Activated T-cell treated with anti-CD3 and anti-CD28 coated beads, Interleukin-2, amount 50 U/mL, for 24 hours (primary cell): ENCODE results near the gene TRPM3.

Experiments
- DNase-seq: peaks from one replicate; pipeline ENCODE4 v3.0.0-alpha.2; 2020
- H3K27ac Mint-ChIP-seq: 2 replicates; pipeline ENCODE4 v1.8.0; 2020; ENCODE audit warnings: mild to moderate bottlenecking, mixed read lengths
- H3K27me3 Mint-ChIP-seq: 2 replicates; pipeline ENCODE4 v1.8.0; 2020; ENCODE audit warnings: mixed read lengths
- H3K36me3 Mint-ChIP-seq: 2 replicates; pipeline ENCODE4 v1.8.0; 2020; ENCODE audit warnings: low read depth, mixed read lengths
- H3K4me1 Mint-ChIP-seq: 2 replicates; pipeline ENCODE4 v1.8.0; 2020; ENCODE audit warnings: low read depth, mixed read lengths
- H3K4me3 Mint-ChIP-seq: 2 replicates; pipeline ENCODE4 v1.8.0; 2020; ENCODE audit warnings: mild to moderate bottlenecking, moderate library complexity, mixed read lengths
- H3K9me3 Mint-ChIP-seq: 2 replicates; pipeline ENCODE4 v1.8.0; 2020; ENCODE audit warnings: mixed read lengths

The TRPM3 gene

DNA sequence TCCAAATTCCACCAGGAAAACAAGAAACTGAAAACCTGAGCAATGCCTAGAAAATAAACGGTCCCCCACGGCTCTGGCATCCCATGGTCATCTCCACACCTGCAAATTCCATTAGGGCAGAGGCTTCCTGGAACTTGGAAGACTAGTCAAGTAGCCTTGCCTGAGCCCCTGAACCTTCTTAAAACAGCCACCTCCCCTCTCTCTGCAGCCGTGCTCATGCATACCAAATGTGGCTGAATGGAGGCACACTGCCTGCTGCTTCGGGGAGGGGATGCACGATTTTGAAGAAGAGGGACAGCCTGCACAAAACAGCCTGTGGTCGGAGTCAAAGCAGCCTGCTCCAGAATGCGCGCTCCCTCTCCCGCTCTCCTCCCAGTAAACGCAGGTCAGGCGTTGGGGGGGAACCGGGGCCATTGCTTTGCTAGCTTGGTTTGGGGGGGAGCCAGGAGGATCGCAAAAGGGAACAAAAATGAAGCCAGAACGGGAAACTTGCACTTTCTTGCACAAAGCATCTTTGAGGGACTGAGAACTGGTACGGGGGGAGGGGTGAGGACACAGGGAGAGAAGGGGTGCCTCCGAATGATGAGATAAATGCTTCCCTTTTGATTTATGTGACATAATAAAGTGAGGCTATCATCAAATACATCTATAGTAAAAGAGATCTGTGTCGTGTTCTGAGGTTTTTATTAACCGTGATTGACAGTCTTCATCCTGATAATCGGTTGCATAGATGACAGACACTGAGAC, at the start of gene TRPM3:
Gene TRPM3 (minus strand): TSS at position 347 of the 747 bp plus-strand sequence. CDS start 267 bp downstream, at position 80.
- Mint-ChIP-seq H3K9me3 (no peaks in the 10 kb centered on the region), H3K36me3 (no peaks in the 10 kb centered on the region)
- no peak for DNase-seq

DNA sequence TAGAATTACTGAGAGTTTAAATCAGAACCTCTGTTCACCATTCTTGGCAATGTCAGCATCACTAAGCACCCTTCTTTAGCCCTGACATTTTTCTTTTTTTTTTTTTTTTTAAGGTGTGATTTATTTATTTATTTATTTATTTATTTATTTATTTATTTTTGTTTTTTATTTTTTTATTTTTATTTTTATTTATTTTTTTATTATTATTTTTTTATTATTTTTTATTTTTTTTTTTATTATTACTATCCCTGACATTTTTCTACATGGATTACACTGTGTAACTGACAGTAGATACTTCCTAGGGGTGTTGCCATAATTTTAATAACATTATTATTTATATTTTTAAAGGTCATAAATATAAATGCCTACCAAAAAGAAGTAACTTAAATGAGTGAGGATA, 47.0 kb upstream of the TRPM3 start:
- H3K4me3 Mint-ChIP-seq, result no peak overlapping the region
- H3K4me1 Mint-ChIP-seq, result no peaks in the 10 kb centered on the region
- H3K27ac Mint-ChIP-seq, result no peak overlapping the region

More for the DNA sequence above, at the start of gene TRPM3:
- H3K4me1 Mint-ChIP-seq, result no peaks in the 10 kb centered on the region
- no peak within 1 kb of the TSS for H3K27ac Mint-ChIP-seq
- H3K4me3 Mint-ChIP-seq, result no peak within 1 kb of the TSS
- H3K27me3 Mint-ChIP-seq, result peaks cover 22% of the 10 kb centered on the region

DNA sequence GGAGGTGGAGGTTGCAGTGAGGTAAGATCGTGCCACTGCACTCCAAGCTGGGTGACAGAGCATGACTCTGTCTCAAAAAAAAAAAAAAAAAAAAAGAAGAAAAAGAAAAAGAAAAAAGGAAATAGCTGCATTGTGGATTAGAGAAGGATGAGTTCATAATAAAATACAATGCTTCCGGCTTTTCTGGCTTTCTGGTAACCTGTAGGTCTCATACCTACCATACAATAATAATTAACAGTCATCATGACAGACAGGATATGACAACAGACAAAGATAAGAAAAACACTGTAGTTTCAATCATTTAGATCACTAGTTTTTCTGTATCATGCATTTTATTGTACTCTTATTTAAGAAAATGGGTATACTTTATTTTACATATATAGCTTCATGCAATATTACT, 40.7 kb upstream of the TRPM3 start:
- no peaks in the 10 kb centered on the region for H3K27me3 Mint-ChIP-seq
- DNase-seq, result no peak
- H3K36me3 Mint-ChIP-seq, result no peaks in the 10 kb centered on the region
- no peak overlapping the region for H3K27ac Mint-ChIP-seq
- H3K4me3 Mint-ChIP-seq, result no peak overlapping the region
- no peaks in the 10 kb centered on the region for H3K9me3 Mint-ChIP-seq
- H3K4me1 Mint-ChIP-seq, result no peaks in the 10 kb centered on the region

More for the DNA sequence above, 47.0 kb upstream of the TRPM3 start:
- DNase-seq, result no peak
- H3K36me3 Mint-ChIP-seq, result no peaks in the 10 kb centered on the region
- no peaks in the 10 kb centered on the region for H3K27me3 Mint-ChIP-seq
- no peaks in the 10 kb centered on the region for H3K9me3 Mint-ChIP-seq

DNA sequence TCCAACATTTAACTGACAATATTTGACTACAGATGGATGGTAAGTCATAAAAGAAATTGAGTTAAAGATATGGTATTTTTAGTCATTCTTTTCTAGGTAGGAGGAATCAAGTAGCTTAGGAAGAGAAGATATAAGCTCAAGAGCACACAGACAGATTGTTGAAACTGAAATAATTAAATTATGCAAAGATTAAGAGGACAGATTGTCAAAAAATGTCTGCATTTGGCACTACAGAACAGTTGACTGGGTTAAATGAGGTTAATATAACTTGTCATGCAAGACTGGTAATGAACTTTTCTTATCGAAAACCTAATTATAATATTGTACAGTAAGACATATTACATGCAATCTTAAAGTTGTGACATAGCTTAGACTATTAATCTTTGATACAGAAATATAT, 36.3 kb upstream of the TRPM3 start:
- no peaks in the 10 kb centered on the region for H3K9me3 Mint-ChIP-seq
- no peaks in the 10 kb centered on the region for H3K36me3 Mint-ChIP-seq
- no peaks in the 10 kb centered on the region for H3K4me1 Mint-ChIP-seq
- no peak overlapping the region for H3K27ac Mint-ChIP-seq
- no peaks in the 10 kb centered on the region for H3K27me3 Mint-ChIP-seq
- no peak overlapping the region for H3K4me3 Mint-ChIP-seq
- no peak for DNase-seq

DNA sequence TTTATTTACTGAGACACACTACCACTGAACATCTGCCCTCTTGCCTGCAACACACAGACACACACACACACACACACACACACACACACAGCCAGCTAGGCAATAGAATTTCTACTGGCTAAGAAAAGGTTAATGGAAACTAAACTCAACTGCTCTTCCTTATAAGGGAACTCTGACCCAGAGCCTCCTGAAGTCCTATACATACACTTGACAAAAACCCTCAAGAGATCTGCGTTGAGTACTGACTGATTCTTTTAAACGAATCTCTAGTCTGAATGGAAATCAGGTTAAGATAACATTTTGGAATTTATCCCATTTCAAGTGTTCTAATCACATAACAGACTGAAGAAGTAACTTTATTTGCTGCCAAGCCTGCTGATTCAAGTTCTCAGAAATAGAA, 25.9 kb upstream of the TRPM3 start:
- H3K27me3 Mint-ChIP-seq, result no peaks in the 10 kb centered on the region

DNA sequence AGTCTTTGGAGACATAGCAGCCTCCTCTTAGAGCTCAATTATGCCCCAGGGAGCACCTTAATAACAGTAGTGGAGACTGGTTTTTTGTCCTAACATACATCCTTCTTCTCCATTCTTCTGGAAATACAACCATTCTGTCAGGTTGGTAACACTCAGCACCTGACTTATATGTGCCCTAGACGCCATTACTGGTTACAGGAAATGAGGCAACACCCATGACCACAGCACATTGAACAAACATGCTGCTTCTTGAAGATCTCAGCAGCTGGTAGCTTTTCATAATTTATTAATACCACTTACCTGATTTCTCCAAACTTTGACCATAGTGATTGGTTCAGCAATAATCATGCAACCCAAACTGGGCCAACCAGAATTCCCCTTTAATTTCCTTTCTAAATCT, 25.1 kb upstream of the TRPM3 start:
- no peak for DNase-seq
- Mint-ChIP-seq H3K4me1 (no peaks in the 10 kb centered on the region), H3K4me3 (no peak overlapping the region), H3K27me3 (no peaks in the 10 kb centered on the region), H3K36me3 (no peaks in the 10 kb centered on the region), H3K27ac (no peak overlapping the region), H3K9me3 (peaks cover 4% of the 10 kb centered on the region)

More for the DNA sequence above, 25.9 kb upstream of the TRPM3 start:
- no peaks in the 10 kb centered on the region for H3K4me1 Mint-ChIP-seq
- DNase-seq, result no peak
- H3K27ac Mint-ChIP-seq, result no peak overlapping the region
- no peaks in the 10 kb centered on the region for H3K36me3 Mint-ChIP-seq
- H3K4me3 Mint-ChIP-seq, result no peak overlapping the region
- H3K9me3 Mint-ChIP-seq, result peaks cover 4% of the 10 kb centered on the region

DNA sequence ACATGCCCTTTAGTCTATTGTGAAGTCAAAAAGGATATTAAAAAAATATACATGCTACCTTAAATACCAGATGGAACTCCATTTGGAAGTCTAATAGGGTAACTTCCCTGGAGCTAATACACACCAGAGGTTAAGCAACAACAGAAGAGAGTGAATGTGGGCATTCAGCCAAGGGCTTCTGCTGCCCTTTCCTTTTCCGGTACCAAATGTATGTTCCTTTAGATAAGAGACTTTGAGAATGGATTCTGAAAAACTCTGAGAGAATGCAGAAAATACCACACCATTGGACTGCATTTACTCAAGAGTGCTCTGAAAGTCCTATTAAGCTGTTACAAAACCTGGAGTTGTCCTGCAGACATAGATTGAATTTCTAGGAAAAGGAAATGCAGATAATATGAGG, 23.8 kb upstream of the TRPM3 start:
- DNase-seq, result no peak
- Mint-ChIP-seq H3K9me3 (peaks cover 4% of the 10 kb centered on the region), H3K36me3 (no peaks in the 10 kb centered on the region), H3K4me1 (no peaks in the 10 kb centered on the region), H3K27me3 (no peaks in the 10 kb centered on the region), H3K27ac (no peak overlapping the region), H3K4me3 (no peak overlapping the region)

DNA sequence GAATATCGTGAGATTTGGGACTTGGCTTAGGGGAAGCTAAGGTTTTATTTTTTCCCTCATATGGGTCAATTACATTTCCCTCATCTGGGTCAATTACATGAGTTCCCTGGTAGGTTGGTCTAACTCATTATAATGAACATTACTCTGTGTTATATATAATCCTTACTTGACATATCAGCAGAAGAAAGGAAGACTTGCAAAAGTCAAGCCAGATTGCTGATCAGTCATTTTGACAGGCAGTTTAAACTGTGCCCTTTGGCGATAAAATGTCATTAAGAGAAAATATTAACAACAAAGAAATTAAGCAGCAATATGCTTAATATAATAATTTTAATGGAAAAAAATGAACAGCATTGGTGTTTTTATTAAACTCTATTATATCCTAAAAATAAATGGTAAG, 23.1 kb upstream of the TRPM3 start:
- Mint-ChIP-seq H3K27ac (no peak overlapping the region), H3K9me3 (peaks cover 4% of the 10 kb centered on the region), H3K4me1 (no peaks in the 10 kb centered on the region), H3K27me3 (no peaks in the 10 kb centered on the region), H3K4me3 (no peak overlapping the region), H3K36me3 (no peaks in the 10 kb centered on the region)
- DNase-seq, result no peak

DNA sequence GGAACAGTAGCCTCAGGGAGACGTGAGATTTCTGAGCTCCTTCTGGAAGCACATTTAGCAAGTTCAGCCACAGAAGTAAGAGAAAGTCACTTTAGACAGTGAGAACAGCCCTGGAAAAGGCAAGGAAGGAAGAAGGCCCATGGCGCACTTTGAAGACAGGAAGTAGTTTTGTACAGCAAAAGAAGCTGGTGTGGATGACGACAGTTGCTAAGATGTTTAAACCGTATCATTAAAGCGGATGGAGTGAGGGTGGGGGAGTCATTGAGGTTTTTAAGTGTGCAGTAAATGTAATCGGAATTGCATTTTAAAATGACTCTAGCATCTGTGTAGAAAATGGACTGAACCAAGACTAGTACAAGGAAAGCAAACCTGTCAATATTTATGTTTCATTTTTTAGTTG, 15.3 kb upstream of the TRPM3 start:
- Mint-ChIP-seq H3K4me3 (no peak overlapping the region), H3K4me1 (no peaks in the 10 kb centered on the region), H3K9me3 (no peaks in the 10 kb centered on the region), H3K27ac (no peak overlapping the region), H3K36me3 (no peaks in the 10 kb centered on the region), H3K27me3 (no peaks in the 10 kb centered on the region)
- DNase-seq, result no peak

DNA sequence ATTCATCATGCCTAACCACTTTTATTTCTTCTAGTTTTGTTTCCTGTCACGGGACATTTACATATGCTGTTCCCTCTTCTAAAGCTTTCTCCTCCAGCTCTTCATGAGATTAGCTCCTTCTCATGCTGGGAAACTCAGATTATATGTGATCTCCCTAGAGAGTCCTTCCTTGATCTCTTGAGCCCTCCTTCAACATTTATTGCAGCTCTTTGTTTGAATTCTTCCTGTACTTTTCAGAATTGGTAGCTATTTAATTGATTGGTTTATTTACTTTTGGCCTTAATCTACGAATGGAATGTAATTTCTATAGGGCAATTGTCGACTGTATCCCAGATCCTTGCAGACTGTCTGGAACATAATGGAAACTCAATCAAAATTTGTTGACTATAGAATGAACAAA, 9.7 kb upstream of the TRPM3 start:
- H3K4me1 Mint-ChIP-seq, result no peaks in the 10 kb centered on the region

DNA sequence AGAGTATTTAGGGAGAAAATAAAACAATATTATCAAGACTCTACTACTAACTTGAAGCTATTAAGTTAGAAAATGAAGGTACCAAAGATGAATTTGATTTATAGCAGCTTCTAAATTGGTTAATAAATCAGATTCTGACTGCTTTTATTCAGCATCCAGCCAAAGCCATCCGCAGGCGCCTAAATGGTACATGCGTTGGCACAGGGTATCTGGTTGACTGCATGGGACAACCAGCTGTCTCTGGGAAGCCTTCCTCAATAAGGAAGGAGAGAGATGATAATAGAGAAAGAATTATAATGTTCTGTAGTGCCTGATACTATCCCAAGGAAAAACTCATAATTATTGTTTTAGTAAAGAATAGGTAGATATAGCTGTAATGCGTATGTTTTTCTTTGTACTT, 9.1 kb upstream of the TRPM3 start:
- Mint-ChIP-seq H3K27ac (no peak overlapping the region), H3K36me3 (no peaks in the 10 kb centered on the region), H3K4me1 (no peaks in the 10 kb centered on the region), H3K27me3 (no peaks in the 10 kb centered on the region), H3K9me3 (no peaks in the 10 kb centered on the region), H3K4me3 (no peak overlapping the region)
- no peak for DNase-seq

More for the DNA sequence above, 9.7 kb upstream of the TRPM3 start:
- no peaks in the 10 kb centered on the region for H3K9me3 Mint-ChIP-seq
- H3K4me3 Mint-ChIP-seq, result no peak overlapping the region
- no peak overlapping the region for H3K27ac Mint-ChIP-seq
- no peaks in the 10 kb centered on the region for H3K36me3 Mint-ChIP-seq
- DNase-seq, result no peak
- H3K27me3 Mint-ChIP-seq, result no peaks in the 10 kb centered on the region

DNA sequence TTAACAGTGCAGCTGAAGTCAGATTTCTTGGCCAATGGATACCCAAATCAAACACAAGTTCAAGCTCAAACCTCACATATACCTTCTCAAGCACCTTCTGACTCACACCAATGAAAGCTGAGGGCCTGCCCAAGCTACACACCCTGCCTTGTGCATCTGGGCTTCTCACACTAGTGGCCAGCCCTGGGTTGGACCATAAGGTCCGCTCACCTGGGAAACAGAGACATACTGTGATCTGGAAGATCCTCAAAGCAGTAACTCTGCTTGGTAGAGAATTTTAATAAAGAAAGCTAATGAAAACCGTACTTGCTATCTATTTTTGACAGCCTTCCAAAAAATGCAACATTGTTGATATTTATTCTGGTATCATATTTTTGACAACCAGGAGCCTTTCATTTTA, 7.4 kb upstream of the TRPM3 start:
- Mint-ChIP-seq H3K4me1 (no peaks in the 10 kb centered on the region), H3K9me3 (no peaks in the 10 kb centered on the region), H3K4me3 (no peak overlapping the region), H3K36me3 (no peaks in the 10 kb centered on the region), H3K27ac (no peak overlapping the region), H3K27me3 (peaks cover 3% of the 10 kb centered on the region)
- DNase-seq, result no peak

DNA sequence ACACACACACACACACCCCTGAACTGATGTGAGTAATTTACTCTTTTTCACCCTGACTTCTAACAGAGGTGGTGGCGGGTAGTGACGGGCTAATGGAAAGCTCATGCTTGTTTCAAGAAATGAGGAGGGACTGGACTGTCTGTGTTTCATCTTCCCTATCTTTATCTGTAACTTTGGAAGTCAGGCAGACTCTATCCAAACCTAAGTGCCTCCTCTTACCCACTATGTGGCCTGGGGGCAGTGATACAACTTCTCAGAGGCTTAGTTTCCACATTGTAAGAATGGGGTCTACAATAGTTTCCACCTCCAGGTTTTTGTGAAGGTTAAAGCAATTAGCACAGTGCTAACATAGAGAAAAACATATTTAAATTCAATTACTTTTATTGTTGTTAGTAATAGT, 5.9 kb upstream of the TRPM3 start:
- DNase-seq, result no peak
- H3K4me1 Mint-ChIP-seq, result no peaks in the 10 kb centered on the region
- no peak overlapping the region for H3K4me3 Mint-ChIP-seq
- no peak overlapping the region for H3K27ac Mint-ChIP-seq
- H3K27me3 Mint-ChIP-seq, result peaks cover 8% of the 10 kb centered on the region
- H3K36me3 Mint-ChIP-seq, result no peaks in the 10 kb centered on the region
- no peaks in the 10 kb centered on the region for H3K9me3 Mint-ChIP-seq

DNA sequence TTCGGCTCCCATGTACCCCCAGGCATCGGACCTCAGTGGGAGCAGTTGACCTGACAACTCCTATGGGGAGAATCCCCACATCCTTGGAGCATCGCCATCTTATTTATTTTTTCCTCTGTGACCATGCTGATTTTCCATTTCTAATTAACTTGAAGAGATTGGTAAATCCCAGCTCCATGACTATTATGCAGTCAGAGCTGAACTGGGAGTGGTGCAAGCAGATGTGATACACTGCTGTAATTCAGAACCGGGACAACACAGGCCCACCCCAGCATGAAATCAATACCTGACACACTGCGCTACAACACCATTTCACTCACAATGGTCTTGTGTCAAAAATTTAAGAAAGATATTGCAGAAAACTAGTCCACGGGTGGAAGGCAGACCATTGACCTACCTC, 1.0 kb upstream of the TRPM3 start:
- peaks cover 19% of the 10 kb centered on the region for H3K27me3 Mint-ChIP-seq
- H3K4me1 Mint-ChIP-seq, result no peaks in the 10 kb centered on the region
- DNase-seq, result no peak
- H3K36me3 Mint-ChIP-seq, result no peaks in the 10 kb centered on the region
- H3K27ac Mint-ChIP-seq, result no peak overlapping the region
- H3K4me3 Mint-ChIP-seq, result no peak overlapping the region
- H3K9me3 Mint-ChIP-seq, result no peaks in the 10 kb centered on the region

DNA sequence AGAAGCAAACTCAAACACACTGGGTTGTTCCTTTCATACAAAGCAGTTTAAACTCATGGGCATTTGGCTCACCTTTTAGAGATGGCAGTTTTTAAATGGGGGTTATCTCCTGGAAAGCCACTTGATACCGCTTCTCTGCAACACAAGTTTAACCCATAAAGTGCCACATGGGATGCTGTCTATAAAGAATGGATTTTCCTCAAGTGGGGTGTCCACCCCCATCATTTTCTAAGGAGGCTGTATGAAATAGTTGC, 528 bp upstream of the TRPM3 start:
- H3K27ac Mint-ChIP-seq, result no peak overlapping the region
- H3K9me3 Mint-ChIP-seq, result no peaks in the 10 kb centered on the region
- H3K4me1 Mint-ChIP-seq, result no peaks in the 10 kb centered on the region
- H3K27me3 Mint-ChIP-seq, result peaks cover 22% of the 10 kb centered on the region
- H3K4me3 Mint-ChIP-seq, result no peak overlapping the region
- H3K36me3 Mint-ChIP-seq, result no peaks in the 10 kb centered on the region
- DNase-seq, result no peak
